WERI-Rb-1 (cell line): ENCODE data around the gene CCDC102A.

Experiments used
- DNase-seq: peaks from one replicate; pipeline ENCODE4 v3.0.0-alpha.2; 2020
- H3K27ac ChIP-seq: fragments of 250-450 bp; sonication (Bioruptor Pico); 2 replicates; pipeline ENCODE4 v1.5.1; 2020; ENCODE audit warnings: mild to moderate bottlenecking, moderate library complexity
- H3K27me3 ChIP-seq: fragments of 250-450 bp; sonication (Bioruptor Pico); 2 replicates; pipeline ENCODE4 v1.5.1; 2021; ENCODE audit warnings: mild to moderate bottlenecking, low read depth, moderate library complexity; ENCODE audit not compliant: insufficient read depth, severe bottlenecking
- H3K36me3 ChIP-seq: fragments of 250-450 bp; sonication (Bioruptor Pico); 2 replicates; pipeline ENCODE4 v1.5.1; 2020; ENCODE audit warnings: mild to moderate bottlenecking, moderate library complexity
- H3K4me3 ChIP-seq: 2 replicates; pipeline ENCODE4 v1.5.1; 2011; ENCODE audit warnings: low read depth, mild to moderate bottlenecking, control low read depth, low read length
- H3K9me3 ChIP-seq: fragments of 250-450 bp; sonication (Bioruptor Pico); 2 replicates; pipeline ENCODE4 v1.5.1; 2021; ENCODE audit warnings: mild to moderate bottlenecking, moderate library complexity; ENCODE audit not compliant: severe bottlenecking
- TF ChIP-seq, protein P1 (sequence below): IDR thresholded peaks from 2 replicates; pipeline ENCODE4 v1.5.1; 2011; ENCODE audit warnings: low read depth, mild to moderate bottlenecking, control low read depth, inconsistent platforms, low read length

Gene CCDC102A

DNA sequence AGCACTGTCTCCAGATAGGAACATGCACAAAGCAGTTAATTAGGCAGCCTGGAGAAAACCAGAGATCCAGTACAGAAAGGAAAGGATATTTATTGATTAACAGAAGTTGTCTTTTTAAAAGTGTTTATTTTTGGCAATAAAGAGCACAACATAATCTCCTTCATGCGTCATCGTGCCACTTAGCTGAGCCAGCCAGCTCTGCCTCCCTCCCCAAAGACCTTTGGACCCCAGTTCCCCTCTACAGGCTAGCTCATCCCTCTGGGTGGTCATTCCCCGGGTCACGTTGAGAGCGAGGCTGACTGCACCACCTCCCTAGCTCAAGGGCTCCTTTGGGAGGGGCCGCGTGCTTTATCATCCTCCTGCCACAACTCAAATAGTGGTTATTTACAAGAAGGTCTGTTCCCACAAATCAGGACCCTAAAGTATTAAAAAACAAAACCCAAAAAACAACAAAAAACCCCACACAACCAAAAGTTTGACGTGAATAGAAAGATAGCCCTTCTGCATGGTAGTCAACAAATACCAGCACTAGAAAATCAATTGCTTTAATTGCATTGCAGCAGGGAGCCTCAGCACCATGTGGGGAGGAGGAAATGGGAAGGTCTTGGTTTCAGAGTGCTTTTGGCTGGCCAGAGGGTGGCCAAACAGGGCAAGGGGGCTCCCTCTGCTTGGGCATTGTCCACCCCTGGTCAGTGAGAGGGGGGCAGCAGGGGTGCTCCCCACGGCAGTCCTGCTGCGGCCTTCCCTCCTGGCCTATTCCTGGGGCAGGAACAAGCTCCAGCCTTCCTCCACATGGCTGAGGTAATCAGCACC is 64.3 kb downstream of the CCDC102A start:
- H3K9me3 ChIP-seq, result no peaks in the 10 kb centered on the region
- TF ChIP-seq, protein P1, sequence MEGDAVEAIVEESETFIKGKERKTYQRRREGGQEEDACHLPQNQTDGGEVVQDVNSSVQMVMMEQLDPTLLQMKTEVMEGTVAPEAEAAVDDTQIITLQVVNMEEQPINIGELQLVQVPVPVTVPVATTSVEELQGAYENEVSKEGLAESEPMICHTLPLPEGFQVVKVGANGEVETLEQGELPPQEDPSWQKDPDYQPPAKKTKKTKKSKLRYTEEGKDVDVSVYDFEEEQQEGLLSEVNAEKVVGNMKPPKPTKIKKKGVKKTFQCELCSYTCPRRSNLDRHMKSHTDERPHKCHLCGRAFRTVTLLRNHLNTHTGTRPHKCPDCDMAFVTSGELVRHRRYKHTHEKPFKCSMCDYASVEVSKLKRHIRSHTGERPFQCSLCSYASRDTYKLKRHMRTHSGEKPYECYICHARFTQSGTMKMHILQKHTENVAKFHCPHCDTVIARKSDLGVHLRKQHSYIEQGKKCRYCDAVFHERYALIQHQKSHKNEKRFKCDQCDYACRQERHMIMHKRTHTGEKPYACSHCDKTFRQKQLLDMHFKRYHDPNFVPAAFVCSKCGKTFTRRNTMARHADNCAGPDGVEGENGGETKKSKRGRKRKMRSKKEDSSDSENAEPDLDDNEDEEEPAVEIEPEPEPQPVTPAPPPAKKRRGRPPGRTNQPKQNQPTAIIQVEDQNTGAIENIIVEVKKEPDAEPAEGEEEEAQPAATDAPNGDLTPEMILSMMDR, result no peak
- peaks cover 70% of the 10 kb centered on the region for H3K36me3 ChIP-seq
- no peak overlapping the region for H3K27ac ChIP-seq
- no peak overlapping the region for H3K4me3 ChIP-seq
- H3K27me3 ChIP-seq, result no peaks in the 10 kb centered on the region
- no peak for DNase-seq

DNA sequence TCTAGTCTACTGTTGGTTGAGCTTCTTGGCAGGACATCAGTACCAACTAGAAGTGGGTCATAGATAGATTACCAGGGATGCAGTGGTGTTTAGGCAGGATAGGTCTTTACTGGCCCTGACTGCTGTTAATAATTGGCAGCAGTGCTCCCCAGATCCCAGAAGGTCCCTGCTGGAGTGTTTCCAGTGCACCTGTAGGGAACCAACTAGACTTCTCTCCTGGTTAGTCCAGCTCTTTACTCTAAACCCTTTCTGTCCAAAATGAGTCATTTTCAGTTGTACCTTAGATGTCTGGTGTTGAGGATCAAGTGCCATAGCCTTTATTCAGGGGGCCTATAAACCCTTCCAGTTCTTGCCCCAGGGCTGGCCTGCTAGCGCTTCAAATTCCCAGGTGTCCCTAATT is 65.2 kb downstream of the CCDC102A start:
- Histone ChIP-seq H3K4me3 (no peak overlapping the region), H3K27me3 (no peaks in the 10 kb centered on the region), H3K27ac (no peak overlapping the region), H3K36me3 (peaks cover 77% of the 10 kb centered on the region), H3K9me3 (no peaks in the 10 kb centered on the region)
- DNase-seq, result no peak
- TF ChIP-seq, protein P1, result no peak

DNA sequence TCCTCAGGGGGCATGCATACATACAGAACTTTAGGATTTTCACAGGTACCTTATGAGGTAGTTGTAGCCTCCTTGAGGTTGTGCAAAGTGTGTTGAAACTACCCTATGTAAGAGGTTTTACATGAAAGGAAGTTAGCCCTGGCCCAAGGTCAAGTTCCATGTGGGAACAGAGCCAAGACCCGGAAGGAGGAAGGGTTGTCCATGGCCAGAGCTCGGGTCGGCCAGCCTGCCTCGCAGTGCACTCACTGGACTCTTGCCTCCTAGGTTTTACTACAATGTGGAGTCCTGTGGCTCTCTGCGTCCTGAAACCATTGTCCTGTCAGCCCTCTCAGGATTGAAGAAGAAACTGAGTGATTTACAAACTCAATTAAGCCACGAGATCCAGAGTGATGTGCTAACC is 65.7 kb downstream of the CCDC102A start:
- TF ChIP-seq, protein P1, result no peak
- H3K27ac ChIP-seq, result no peak overlapping the region
- H3K4me3 ChIP-seq, result no peak overlapping the region
- peaks cover 82% of the 10 kb centered on the region for H3K36me3 ChIP-seq
- H3K9me3 ChIP-seq, result no peaks in the 10 kb centered on the region
- no peak for DNase-seq
- no peaks in the 10 kb centered on the region for H3K27me3 ChIP-seq

DNA sequence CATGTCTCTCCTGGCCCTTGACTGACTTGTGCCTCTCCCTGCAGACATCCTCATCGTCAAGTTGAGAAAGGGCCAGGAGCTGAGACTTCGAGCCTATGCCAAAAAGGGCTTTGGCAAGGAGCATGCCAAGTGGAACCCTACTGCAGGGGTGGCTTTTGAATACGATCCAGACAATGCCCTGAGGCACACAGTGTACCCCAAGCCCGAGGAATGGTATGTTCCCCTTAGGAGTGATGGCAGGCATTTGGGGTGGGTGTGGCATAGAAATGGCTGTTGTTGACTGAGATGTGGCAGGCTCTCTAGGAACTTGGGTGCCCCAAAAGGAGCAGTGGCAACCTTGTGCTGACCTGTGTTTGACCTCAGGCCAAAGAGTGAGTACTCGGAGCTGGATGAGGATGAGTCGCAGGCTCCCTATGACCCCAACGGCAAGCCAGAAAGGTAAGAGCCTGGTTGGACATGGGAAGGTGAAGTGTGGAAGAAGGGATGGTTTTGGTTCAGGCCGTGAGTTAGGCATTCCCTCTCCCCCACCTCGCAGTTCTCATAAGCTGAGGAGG is 66.4 kb downstream of the CCDC102A start:
- no peaks in the 10 kb centered on the region for H3K9me3 ChIP-seq
- no peak overlapping the region for H3K4me3 ChIP-seq
- DNase-seq, result no peak
- H3K36me3 ChIP-seq, result peaks cover 88% of the 10 kb centered on the region
- TF ChIP-seq, protein P1, result no peak
- H3K27me3 ChIP-seq, result no peaks in the 10 kb centered on the region
- H3K27ac ChIP-seq, result no peak overlapping the region

DNA sequence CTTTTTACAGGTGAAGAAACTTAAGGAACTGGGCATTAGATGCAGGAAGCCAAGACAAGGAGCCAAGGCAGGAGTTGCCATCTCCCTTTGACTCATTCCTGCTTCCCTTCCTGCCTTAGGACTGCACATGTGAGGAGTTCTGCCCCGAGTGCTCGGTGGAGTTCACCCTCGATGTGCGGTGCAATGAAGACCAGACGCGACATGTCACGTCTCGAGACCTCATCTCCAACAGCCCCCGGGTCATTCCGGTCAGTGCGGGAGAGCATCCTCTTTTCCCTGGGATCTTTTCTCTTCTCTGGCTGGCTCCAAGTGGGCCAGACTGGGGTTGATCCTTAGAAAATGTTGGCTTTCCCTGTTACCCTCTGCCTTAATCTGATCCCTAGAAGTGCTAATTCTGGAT is 67.3 kb downstream of the CCDC102A start:
- Histone ChIP-seq H3K27ac (no peak overlapping the region), H3K36me3 (peaks cover 87% of the 10 kb centered on the region), H3K9me3 (no peaks in the 10 kb centered on the region), H3K27me3 (no peaks in the 10 kb centered on the region), H3K4me3 (no peak overlapping the region)
- DNase-seq, result no peak
- TF ChIP-seq, protein P1, result no peak

DNA sequence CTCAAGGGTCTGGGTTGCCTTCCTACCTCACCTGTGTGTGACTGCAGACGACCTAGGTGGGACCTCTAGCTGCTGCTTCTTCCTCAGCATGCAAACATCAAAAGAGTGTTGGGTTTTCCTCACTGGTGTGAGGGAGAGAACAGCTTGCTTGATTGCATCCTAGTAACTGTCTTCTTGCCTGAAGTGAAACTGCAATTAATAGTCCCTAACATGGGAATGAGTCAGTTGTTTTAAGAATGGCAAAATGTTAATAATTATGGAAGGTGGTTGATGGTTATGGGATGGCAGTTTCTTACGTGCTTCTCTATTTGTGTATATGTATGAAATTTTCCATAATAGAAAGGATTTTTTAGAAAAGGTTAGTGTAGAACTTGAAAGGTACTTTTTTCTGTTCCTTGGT is 68.0 kb downstream of the CCDC102A start:
- Histone ChIP-seq H3K27ac (no peak overlapping the region), H3K4me3 (no peak overlapping the region), H3K36me3 (peaks cover 89% of the 10 kb centered on the region), H3K9me3 (no peaks in the 10 kb centered on the region), H3K27me3 (no peaks in the 10 kb centered on the region)
- TF ChIP-seq, protein P1, result no peak
- no peak for DNase-seq
